HG02798 (cell line): ENCODE data around the gene YAP1.

Experiments
- ATAC-seq: cut with Tn5 transposase; IDR thresholded peaks from one replicate; pipeline ENCODE4 v1.9.1; 2021; ENCODE audit warnings: mild to moderate bottlenecking; ENCODE audit not compliant: unreplicated experiment, poor library complexity

The YAP1 gene

GRCh38 chr11:102109896-102110760, at the start of gene YAP1:
Gene YAP1, plus strand, starts transcription at chr11:102110447. Its CDS starts 402 bp downstream, at chr11:102110849.
- ATAC-seq = peak; percentile 88

GRCh38 chr11:102061276-102061675, 49.0 kb upstream of the YAP1 start:
- ATAC-seq = no peak

GRCh38 chr11:102062106-102062505, 48.1 kb upstream of the YAP1 start:
- no peak for ATAC-seq

- no peak for ATAC-seq
Measured at GRCh38 chr11:102064316-102064715, 45.9 kb upstream of the YAP1 start.

GRCh38 chr11:102070766-102071165, 39.5 kb upstream of the YAP1 start:
- no peak for ATAC-seq

- ATAC-seq = no peak
Measured at GRCh38 chr11:102071497-102072472, 38.5 kb upstream of the YAP1 start.

GRCh38 chr11:102073253-102073652, 37.0 kb upstream of the YAP1 start:
- no peak for ATAC-seq

- ATAC-seq = no peak
Measured at GRCh38 chr11:102079625-102080024, 30.6 kb upstream of the YAP1 start.

GRCh38 chr11:102081313-102081712, 28.9 kb upstream of the YAP1 start:
- no peak for ATAC-seq

GRCh38 chr11:102085864-102086551, 24.2 kb upstream of the YAP1 start:
- ATAC-seq = no peak

- no peak for ATAC-seq
Measured at GRCh38 chr11:102097186-102097585, 13.1 kb upstream of the YAP1 start.

GRCh38 chr11:102099755-102100154, 10.5 kb upstream of the YAP1 start:
- ATAC-seq = no peak

- ATAC-seq = no peak
Measured at GRCh38 chr11:102108734-102109440, 1.4 kb upstream of the YAP1 start.

- ATAC-seq = peak; percentile 8
Measured at GRCh38 chr11:102110761-102111010, 439 bp downstream of the YAP1 start.

GRCh38 chr11:102111011-102111786, 952 bp downstream of the YAP1 start:
- no peak for ATAC-seq

- ATAC-seq = no peak
Measured at GRCh38 chr11:102111787-102112508, 1.7 kb downstream of the YAP1 start.

GRCh38 chr11:102112509-102112821, 2.2 kb downstream of the YAP1 start:
- ATAC-seq = no peak

- no peak for ATAC-seq
Measured at GRCh38 chr11:102114032-102114431, 3.8 kb downstream of the YAP1 start.

GRCh38 chr11:102115557-102115956, 5.3 kb downstream of the YAP1 start:
- no peak for ATAC-seq
